CD4-positive, alpha-beta T cell treated with Interleukin-6 for 4 hours (primary cell): ENCODE data around the gene MMS22L.
A peak's percentile ranks its signal among the peaks of the same experiment; 100 is the strongest.
"Not testable (repeated sequence)": the region's sequence is repeated elsewhere in the genome, so short reads cannot be mapped to it uniquely, and the experiment has no call there.

Source experiments
- DNase-seq: peaks from one replicate; pipeline ENCODE4 v3.0.0-alpha.2; 2020; ENCODE audit warnings: mixed read lengths

MMS22L gene

DNA sequence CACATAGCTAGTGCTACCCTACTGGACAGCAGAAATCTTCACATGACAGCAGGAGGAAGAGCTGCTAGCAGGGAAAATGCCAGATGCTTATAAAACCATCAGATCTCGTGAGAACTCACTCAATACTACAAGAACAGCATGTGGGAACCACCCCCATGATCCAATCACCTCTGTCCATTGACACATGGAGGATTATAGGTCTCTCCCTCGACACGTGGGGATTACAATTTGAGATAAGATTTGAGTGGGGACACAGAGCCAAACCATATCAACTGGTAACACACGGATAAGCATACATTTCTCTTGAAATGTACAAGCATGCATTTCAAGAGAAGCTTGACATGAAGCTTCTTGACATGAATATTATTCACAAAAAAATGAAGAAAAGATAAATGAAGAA is 64.1 kb downstream of the MMS22L start:
- no peak for DNase-seq

DNA sequence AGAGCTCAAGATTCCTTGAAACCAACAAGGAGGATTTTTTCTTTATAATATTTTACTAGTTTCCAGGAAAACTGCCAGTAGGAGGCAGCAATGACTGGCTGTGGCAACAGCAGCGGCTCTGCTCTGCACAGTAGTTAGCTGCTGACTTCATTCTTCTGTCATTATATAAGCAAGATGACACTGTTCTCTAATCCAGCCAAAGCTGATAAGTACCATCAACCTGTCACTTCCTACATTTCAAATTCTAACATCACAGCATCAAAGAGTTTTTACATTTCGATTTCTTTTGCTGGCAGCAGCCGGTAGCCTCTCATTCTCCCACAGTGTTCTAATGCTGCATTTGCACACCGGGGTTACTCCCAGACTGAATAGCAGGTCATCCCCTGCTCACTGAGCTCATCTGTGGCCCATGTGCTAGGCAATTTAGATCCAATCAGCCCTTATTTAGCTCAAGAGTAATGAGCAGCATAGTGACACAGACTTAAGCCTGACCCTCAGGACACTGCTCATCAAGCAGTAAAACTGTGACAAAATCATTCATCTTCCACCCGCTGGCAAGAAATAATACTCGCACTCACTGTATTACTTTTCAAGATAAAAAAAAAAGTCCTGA is 67.8 kb downstream of the MMS22L start:
- peak; percentile 7 for DNase-seq

DNA sequence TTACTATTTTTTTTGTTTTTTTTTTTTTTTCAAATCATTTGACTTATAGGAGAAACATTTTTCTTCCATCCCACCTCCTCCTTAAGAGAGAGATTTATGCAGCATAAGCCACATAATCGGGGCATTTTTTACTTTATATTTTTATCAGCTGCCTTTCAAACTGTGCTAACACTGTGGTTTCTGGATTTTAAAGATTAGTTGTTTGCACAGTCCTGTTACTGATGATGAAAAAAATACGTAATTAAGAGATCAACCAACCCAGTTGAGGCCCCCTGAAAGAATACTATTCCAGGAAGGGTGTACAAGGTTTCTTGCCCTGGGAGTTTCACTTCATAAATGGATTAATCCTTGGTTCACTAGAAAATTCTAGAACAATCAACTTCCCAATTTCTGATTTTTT is 68.3 kb downstream of the MMS22L start:
- DNase-seq: no peak

DNA sequence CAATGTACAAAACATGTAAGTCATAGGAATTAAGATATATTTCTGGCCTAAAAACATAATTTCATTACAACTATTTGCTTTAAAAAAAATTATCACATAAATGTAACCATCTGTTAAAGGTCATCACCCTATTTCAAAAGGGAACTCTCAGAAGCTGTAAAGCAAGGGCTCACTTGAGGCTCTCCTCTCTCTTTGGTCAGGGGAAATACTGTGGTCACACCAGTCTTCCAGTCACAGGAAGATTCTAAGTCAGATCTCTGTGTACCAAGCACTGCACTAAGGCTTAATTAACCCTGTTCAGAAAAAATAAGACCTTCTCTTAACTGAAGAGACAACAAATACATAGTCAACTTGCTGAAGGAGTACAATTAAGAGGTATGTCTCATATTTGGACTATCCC is 75.6 kb downstream of the MMS22L start:
- no peak for DNase-seq

DNA sequence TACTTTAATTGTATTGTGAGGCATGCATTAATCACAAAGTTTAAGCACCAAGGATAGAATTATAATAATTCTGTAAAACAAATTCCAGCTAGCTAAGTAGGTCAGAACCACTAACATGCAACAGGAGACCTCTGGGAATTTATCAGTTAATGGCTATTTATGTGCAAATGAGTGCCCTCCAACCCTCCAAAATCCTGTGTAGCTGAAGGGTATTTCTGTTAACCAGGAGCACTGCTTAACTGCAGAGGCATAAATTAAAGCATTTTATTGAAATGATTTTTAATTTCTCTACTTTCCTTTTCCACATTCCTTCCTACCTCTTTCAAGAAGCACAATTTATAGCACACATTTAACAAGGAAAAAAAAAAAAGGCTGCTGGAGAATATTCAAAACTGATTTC is 77.0 kb downstream of the MMS22L start:
- no peak for DNase-seq

DNA sequence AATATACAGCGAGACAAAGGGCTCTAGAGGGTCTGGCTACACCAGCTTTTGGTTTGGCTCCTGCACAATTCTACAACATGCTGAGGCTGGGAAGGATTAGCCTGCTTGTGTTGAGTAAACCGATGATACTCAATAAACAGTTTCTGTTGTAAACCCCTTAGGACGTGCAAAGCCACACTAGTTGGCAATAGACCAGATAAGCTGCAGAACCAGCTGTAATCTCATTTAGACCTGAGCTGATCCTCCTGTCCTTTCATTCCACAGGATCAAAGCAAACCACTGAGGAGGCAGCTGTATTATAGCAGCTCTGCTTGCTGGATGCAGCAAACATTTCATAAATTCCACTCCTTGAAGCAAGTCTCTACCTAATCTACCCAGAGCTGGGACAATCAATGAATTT is 79.7 kb downstream of the MMS22L start:
- no peak for DNase-seq

DNA sequence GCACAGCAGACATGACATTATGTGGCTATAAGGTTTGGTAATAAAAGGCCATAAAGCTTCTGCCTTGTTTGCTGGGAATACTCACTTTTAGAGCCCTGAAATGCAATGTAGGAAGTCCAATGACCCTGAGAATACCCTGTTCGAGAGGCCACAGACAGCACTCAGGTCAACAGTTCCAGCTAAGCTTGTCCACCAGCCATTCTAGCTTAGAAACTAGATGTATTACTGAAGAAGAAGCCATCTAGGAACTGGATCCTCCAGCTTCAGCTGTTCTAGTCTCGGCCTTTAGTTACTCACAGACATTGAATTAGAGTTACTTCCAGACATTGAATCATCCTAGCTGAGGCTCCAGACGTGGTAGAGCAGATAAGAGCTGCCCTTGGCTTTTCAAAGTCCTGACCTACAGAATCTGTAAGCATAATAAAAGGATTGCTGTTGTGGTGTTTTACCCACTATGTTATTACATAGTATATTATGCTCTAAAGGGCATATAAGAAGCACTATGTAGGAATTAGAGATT is 84.9 kb downstream of the MMS22L start:
- no peak for DNase-seq

DNA sequence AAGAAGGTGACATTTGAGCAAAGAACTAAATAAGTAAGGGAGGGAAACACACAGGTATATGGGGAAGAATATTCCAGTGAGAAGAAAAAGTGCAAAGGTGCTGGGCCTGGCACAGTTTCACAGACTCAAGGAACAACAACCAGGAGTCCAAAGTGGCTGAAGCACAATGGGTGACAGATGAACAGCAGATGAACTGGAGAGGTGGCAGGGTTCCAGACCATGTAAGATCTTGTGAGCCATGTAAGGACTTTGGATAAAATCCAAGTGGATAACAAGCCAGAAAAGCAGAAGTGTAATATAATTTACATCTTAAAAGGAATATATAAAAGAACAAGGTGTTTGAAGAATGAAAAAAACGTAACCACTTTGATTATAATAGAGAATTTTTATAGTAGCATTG is 87.9 kb downstream of the MMS22L start:
- DNase-seq: no peak

DNA sequence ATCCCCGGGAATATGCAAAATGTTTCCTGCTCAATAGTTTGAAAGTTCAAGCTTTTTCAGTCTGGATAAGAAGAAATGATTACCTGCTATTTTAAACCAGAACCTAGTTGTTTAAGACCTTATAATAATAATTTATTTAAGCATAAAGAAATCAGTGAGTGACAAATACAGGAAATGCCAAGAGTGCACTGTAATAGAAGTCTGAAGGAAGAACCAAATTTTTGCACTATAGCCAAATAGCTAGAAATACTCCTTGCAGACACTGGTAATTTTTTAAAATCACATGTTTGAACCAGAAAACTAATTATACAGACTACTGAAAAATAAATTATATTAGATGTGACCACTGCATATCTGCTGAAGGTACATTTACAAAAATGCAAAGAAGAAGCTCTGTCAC is 93.2 kb downstream of the MMS22L start:
- DNase-seq: no peak

DNA sequence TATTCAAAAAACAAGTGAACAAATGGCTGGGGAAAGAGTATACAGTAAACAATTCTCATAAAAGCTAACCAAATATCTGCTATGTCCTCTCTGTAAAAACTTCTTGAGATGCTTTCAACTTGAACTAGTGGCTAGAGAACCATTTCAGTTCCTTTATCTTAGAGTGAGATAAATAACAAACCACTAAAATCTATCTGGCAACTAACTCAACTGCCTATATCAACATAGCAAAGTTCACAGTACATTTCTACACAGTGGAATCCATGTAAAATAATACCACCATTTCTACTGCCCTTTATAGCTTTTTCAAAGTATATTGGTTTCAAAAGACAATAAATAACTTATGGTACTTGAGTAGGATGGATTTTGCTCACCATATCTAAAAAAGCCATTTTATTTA is 95.1 kb downstream of the MMS22L start:
- DNase-seq: no peak

DNA sequence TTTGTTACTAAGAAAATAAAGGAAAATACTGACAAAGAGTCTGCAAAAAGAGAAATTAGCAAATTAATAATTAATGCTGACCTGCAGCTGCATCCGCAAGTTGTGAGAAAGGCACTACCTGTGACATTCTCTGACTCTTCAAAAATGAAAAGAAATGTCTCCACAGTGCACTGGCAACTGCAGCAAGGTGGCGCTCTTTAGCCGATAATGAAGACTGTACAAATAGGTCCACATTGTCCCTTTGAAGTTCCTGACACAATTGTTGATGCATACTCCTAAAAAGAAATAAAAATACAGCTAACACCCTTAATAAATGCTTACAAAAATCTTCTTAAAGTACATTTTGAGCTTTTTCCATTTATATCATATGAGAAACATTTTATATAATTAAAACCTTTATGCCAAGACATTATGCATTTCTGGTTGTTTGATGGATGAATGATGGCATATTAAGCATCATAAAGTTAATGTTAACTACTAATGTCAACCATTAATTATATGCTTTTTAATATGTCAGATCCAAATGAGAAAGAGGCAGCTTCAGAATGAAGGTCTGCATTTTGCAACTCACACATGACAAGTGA is 96.5 kb downstream of the MMS22L start:
- DNase-seq: peak; percentile 72

DNA sequence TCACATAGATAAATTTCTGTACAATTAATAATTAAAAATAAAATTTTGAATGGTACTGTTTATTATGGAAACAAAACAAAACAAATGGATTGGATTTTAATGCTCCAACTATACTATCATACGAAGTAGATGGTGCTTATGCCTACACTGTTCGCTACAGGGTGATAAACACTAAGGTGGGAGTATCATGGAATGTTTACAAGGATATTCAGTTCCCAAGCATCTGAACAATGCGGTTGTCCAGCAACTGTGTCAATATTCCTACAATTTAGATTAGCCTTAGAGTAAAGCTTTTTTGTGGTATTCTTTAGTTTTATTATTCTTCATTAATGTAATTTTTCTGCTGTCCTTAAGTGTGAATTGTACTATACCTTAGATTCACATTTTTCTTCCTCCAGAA is 105.1 kb downstream of the MMS22L start:
- no peak for DNase-seq

DNA sequence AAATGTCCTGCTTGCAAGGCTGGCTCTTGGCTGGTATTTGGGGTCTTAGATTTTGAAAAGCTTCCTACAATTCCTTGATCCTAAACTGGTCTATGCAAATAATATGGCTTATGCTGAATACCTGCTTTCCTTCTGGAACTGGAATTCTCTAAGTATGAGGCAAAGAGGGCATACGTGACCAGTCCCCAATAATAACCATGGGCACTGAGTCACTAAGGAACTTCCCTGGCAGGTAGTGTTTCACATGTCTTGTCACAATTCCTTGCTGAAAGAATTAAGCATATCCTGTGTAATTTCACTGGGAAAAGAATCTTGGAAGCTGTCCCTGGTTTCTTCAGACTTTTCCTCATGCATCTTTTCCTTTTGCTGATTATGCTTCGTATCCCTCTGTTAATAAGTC is 106.5 kb downstream of the MMS22L start:
- DNase-seq: no peak

DNA sequence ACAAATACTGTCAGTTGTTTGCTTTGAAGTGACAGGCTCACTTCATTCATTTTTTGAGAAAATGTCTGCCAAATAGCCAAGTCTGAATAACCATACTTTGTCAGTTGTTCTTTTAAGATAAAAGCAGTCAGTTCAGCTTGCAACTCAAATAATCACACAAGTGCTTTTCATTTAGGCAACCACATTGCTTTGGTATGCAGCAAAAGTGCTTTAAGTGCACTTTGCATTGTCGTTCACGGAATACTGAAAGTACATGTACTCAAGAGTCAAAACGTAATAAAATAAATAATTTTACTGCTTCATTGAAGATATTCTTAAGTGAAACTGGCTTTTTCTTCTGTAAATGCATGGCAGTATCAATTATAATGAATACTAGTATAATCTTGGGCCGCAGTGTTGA is 107.2 kb downstream of the MMS22L start:
- DNase-seq: no peak

DNA sequence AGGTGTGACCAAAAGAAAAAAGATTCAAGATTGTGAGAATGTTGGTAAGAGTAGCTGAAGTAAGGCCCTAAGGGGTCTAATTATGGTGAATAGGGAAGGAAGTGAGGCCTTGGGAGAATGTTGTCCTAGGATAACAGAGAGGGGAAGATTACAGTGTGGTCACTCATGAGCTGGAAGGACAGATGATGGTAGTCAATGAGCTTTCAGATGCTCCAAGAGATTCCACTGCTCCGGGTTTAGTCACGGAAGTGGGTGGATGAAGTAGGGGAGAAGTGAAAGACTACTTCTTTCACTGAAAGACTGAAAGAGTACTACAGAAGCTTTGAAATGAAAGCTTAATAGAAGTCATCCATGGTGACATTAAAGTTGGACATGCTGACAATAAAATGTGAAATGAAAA is 108.5 kb downstream of the MMS22L start:
- no peak for DNase-seq

DNA sequence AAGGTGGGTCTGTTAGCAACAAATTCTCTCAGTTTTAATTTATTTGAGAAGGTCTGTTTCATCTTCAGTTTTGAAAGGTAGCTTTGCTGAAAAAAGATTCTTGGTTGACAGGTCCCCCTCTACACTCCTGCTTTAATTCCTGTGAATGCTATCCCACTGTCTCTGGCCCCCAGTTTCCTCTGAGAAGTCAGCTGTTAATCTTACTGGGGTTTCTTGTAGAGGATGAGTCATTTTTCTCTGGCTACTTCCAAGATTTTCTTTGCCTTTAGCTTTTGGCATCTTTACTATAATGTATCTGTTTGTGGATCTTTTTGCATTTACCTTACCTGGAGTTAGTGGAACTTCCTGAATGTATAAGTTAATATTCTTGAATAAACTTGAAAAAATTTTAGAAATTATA is 122.7 kb downstream of the MMS22L start:
- DNase-seq: no peak

DNA sequence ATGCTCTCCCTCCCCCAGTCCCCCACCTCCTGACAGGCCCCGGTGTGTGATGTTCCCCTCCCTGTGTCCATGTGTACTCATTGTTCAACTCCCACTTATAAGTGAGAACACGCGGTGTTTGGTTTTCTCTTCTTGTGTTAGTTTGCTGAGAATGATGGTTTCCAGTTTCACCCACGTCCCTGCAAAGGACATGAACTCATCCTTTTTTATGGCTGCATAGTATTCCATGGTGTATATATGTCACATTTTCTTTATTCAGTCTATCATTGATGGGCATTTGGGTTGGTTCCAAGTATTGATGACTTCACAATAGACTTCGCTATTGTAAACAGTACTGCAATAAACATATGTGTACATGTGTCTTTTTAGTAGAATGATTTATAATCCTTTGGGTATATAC is 127.6 kb downstream of the MMS22L start:
- DNase-seq: not testable (repeated sequence)

DNA sequence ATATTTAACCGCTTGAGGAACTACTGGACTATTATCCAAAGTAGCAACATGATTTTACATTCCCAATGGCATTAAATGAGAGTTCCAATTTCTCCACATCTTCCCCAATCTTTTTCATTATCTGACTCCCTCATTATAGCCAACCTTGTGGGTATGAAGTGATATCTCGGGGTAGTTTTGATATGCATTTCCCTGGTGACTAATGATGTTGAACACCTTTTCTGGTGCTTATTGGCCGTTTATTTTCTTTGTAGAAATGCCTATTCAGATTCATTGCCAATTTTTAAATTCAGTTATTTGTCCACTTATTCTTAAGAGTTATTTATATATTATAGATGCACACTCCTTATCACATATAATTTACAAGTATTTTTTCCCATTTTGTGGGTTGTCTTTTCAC is 129.0 kb downstream of the MMS22L start:
- no peak for DNase-seq

DNA sequence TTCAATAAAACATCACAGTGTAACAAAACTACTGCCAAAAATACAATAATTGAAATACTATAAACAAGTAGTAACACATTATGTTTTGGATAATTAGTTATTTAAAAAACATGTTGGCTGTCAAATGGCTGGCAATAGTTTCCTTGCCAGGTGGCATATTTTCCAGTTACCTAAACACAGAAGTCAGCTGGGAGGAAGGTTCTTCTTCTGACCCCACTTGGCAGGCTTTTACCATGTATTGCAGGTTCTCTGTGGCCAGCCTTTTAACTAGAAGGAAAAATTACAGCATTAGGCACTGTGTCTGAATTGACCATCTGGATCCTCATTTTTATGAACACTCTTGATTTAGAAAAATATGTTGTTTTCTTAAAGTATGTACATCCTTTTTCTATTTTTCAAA is 131.4 kb downstream of the MMS22L start:
- DNase-seq: no peak

DNA sequence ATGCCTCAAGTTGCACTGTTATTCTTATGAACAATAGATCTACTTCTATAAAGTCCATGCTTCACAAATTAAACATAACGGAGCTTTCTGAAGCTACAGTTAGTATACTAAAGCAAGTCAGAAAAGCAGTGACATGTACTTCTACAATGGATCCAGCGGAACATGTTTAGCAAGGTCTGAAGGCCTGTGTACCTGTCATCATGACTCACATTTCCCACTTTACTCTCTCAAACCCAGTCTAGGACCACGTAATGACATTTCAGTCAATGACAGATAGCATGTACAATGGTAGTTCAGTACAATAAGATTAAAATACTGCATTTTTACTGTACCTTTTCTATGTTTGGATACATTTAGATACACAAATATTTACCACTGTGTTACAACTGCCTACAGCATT is 132.1 kb downstream of the MMS22L start:
- no peak for DNase-seq

DNA sequence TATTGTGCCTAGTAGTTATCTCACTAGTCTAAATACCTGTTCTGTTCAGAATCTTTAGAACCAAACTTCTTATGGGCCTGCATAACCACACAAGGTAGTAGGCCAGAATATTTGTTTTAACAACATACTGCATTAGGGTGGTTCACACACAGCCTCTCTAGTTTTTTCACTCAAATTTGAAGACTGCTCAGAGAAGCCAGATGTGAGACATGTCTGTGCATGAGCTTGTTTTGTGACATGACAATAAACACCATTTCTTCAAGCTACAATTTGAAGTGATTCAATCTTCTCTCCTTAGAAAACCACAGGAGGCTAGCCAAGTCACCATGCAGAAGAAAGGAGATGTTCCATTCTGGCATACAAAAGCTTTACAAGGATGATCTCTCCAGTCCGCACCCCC is 135.6 kb downstream of the MMS22L start:
- no peak for DNase-seq

DNA sequence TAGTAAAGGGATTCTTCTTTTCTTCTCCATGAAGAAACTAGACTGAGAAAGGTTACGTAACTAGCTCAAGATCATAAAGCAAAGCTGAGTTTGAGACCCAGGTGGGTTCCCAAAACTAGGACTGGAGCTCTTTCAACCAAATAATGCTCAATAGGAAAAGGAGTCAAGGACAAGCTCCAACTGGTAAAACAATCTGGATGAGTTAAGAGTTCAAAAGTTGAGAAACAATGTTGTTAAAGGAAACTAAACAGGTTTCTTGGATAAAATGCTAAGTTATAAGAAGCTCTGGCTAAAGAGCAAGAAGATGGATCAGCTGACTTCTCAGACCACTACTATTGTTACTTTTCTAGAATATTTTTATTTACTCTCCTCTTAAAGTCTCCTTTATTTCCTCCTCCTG is 137.3 kb downstream of the MMS22L start:
- no peak for DNase-seq

DNA sequence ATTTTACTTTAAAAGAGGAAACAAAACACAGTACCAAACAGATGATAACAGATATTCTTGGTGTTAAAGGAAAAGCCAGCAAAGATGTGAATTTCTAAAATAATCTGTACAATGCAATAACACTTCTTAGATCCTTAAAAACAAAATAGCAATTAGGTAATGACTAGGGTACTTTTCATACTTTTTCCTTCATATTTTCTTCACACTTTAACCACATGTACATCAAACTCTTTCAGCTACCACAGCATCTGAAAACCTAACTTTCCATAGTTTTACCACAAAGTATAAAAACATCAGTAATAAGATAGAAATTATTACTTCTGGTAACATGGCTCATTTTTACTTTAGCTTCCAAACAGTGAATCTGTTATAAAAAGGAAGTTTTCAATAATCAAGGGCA is 141.3 kb downstream of the MMS22L start:
- DNase-seq: no peak

DNA sequence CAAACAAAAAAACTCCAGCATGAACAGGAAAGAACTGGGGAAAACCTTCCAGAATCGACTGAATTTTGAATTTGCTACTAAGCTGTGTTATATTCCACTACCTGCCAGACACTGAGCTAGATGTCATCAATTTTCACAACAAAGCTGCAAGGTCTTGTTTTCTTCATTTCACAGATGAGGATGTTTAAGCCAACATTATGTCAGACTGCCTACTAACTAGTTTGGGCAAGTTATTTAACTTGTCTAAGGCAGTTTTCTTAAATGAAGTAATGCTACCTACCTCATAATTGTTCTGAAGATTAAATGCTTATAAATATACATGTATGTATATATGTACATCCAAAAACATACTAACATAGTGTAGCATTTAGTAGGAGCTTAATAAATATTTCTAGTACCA is 144.4 kb downstream of the MMS22L start:
- no peak for DNase-seq
